OCI-LY3 (cell line): ENCODE measurements around the gene NRXN3.

ENCODE experiments used
- H2AFZ ChIP-seq: fragments of 200-600, 300-600 bp; shearing (Covaris generic); 2 replicates; pipeline ENCODE4 v1.6.0; 2014; ENCODE audit warnings: antibody characterized with exemption, low read depth, low read length
- H3K27ac ChIP-seq: fragments of 200-600, 300-600 bp; sonication (generic); 2 replicates; pipeline ENCODE4 v1.5.1; 2014; ENCODE audit warnings: mild to moderate bottlenecking, low read length, moderate library complexity, mixed read lengths
- H3K27me3 ChIP-seq: fragments of 200-600, 300-600 bp; sonication (generic); 2 replicates; pipeline ENCODE4 v1.6.1; 2014; ENCODE audit warnings: low read depth, low read length, mixed read lengths
- H3K36me3 ChIP-seq: fragments of 200-600, 300-600 bp; sonication (generic); replicated peaks from 2 replicates; pipeline ENCODE3; 2014; ENCODE audit warnings: low read depth, low read length, mixed read lengths
- H3K4me1 ChIP-seq: fragments of 300-600, 200-600 bp; sonication (generic); 2 replicates; pipeline ENCODE4 v1.6.1; 2014; ENCODE audit warnings: low read length, mixed read lengths
- H3K4me2 ChIP-seq: fragments of 200-600, 300-600 bp; sonication (generic); 2 replicates; pipeline ENCODE4 v1.6.1; 2014; ENCODE audit warnings: low read length, mixed read lengths
- H3K4me3 ChIP-seq: fragments of 300-600, 200-600 bp; sonication (generic); 2 replicates; pipeline ENCODE4 v1.5.1; 2014; ENCODE audit warnings: antibody characterized with exemption, mild to moderate bottlenecking, low read length, moderate library complexity
- H3K79me2 ChIP-seq: fragments of 300-600, 200-600 bp; shearing (Covaris generic); 2 replicates; pipeline ENCODE4 v1.6.1; 2014; ENCODE audit warnings: mild to moderate bottlenecking, low read length, mixed read lengths
- H3K9ac ChIP-seq: fragments of 300-600, 200-600 bp; shearing (Covaris generic); 2 replicates; pipeline ENCODE4 v1.6.0; 2014; ENCODE audit warnings: mild to moderate bottlenecking, low read length, moderate library complexity
- H3K9me3 ChIP-seq: fragments of 200-600, 300-600 bp; shearing (Covaris generic); 2 replicates; pipeline ENCODE4 v1.6.1; 2014; ENCODE audit warnings: low read length, mixed read lengths; ENCODE audit not compliant: insufficient read depth
- H4K20me1 ChIP-seq: fragments of 200-600, 300-600 bp; sonication (generic); 2 replicates; pipeline ENCODE4 v1.6.1; 2016; ENCODE audit warnings: low read length, mixed read lengths; ENCODE audit not compliant: insufficient read depth
- CTCF ChIP-seq: fragments of 200-600, 300-600 bp; sonication (generic); IDR thresholded peaks from 2 replicates; pipeline ENCODE4 v1.5.1; 2014; ENCODE audit warnings: antibody characterized with exemption, low read length, low read depth
- EZH2phosphoT487 ChIP-seq: fragments of 200-600 bp; shearing (Covaris generic); IDR thresholded peaks from 2 replicates; pipeline ENCODE4 v1.6.1; 2018; ENCODE audit warnings: antibody characterized with exemption, mixed run types, low read depth

NRXN3 gene

DNA sequence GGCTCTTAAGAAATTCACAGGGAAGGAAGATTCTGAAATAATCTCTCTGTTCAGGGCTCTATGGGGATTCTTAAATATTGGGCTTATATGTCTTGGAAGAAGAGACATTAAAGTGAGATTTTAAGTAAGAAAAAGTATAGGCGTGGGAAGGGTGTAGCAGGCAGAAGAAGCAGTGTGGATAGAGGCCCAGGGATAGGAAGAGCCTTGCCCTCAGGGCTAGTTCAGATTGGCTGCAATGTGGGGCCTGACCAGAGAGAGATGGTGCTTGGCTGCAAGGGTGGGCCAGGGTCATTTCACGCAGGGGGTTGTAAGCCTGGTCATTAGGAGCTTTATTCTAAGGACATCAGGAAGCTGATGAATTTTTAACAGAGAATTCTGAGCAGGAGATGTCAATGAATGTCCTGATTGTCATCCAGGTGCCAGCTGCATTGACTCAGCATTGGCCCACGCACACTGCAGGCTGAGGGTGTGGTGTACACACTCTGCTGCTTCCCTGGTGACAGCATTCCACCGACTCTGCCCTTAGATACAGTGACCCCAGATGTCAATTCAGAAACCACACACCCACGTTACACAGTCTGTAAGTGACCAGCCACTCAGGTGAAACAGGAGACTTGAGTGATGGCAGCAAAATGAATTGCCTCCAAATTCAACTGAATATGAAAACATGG is 582.5 kb downstream of the NRXN3 start:
- no peak overlapping the region for H3K4me2 ChIP-seq
- no peaks in the 10 kb centered on the region for H4K20me1 ChIP-seq
- H3K36me3 ChIP-seq: no peaks in the 10 kb centered on the region
- no peaks in the 10 kb centered on the region for H3K9me3 ChIP-seq
- TF ChIP-seq EZH2phosphoT487 (no peak), CTCF (no peak)
- H3K27me3 ChIP-seq: no peaks in the 10 kb centered on the region
- no peaks in the 10 kb centered on the region for H3K4me1 ChIP-seq
- H3K4me3 ChIP-seq: no peak overlapping the region
- no peak overlapping the region for H3K27ac ChIP-seq
- no peaks in the 10 kb centered on the region for H3K79me2 ChIP-seq
- no peak overlapping the region for H2AFZ ChIP-seq
- no peak overlapping the region for H3K9ac ChIP-seq

GRCh38 chr14:78754059-78754458 is 583.9 kb downstream of the NRXN3 start:
- H3K4me3 ChIP-seq: no peak overlapping the region
- no peak overlapping the region for H2AFZ ChIP-seq
- no peak overlapping the region for H3K4me2 ChIP-seq
- H3K4me1 ChIP-seq: no peaks in the 10 kb centered on the region
- no peaks in the 10 kb centered on the region for H3K27me3 ChIP-seq
- H4K20me1 ChIP-seq: no peaks in the 10 kb centered on the region
- H3K9ac ChIP-seq: no peak overlapping the region
- H3K9me3 ChIP-seq: no peaks in the 10 kb centered on the region
- TF ChIP-seq EZH2phosphoT487 (no peak), CTCF (no peak)
- no peak overlapping the region for H3K27ac ChIP-seq
- H3K79me2 ChIP-seq: no peaks in the 10 kb centered on the region
- H3K36me3 ChIP-seq: no peaks in the 10 kb centered on the region

DNA sequence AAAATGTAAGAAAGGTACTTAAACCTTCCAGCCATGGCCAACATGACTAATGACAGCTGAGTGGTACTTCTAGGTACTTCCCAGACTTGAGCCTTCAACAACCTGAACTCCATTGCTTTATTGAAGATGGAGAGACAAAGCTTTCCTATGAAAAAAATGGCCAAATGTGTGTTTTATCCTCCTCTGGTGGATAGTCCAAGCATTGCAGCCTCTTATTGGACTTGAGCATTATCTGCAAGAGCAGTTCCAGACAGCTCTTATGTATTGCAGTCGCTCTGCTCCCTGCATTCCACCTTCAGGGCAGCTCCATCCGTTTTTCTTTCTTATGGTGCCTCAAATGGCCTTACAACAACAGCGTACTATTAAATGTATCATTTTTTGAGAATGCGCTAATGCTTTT is 588.2 kb downstream of the NRXN3 start:
- Histone ChIP-seq H3K4me1 (no peaks in the 10 kb centered on the region), H3K4me3 (no peak overlapping the region), H3K4me2 (no peak overlapping the region), H3K79me2 (no peaks in the 10 kb centered on the region), H3K9me3 (no peaks in the 10 kb centered on the region), H3K27me3 (no peaks in the 10 kb centered on the region), H2AFZ (no peak overlapping the region), H4K20me1 (no peaks in the 10 kb centered on the region), H3K36me3 (no peaks in the 10 kb centered on the region), H3K27ac (no peak overlapping the region), H3K9ac (no peak overlapping the region)
- TF ChIP-seq EZH2phosphoT487 (no peak), CTCF (peak; percentile 41)

- H3K79me2 ChIP-seq: no peaks in the 10 kb centered on the region
- no peak overlapping the region for H3K4me3 ChIP-seq
- H3K27me3 ChIP-seq: no peaks in the 10 kb centered on the region
- no peaks in the 10 kb centered on the region for H4K20me1 ChIP-seq
- TF ChIP-seq EZH2phosphoT487 (no peak), CTCF (no peak)
- H3K4me2 ChIP-seq: no peak overlapping the region
- H2AFZ ChIP-seq: no peak overlapping the region
- H3K4me1 ChIP-seq: no peaks in the 10 kb centered on the region
- no peaks in the 10 kb centered on the region for H3K36me3 ChIP-seq
- no peak overlapping the region for H3K27ac ChIP-seq
- no peaks in the 10 kb centered on the region for H3K9me3 ChIP-seq
- no peak overlapping the region for H3K9ac ChIP-seq
Measured at GRCh38 chr14:78762331-78762730, 592.2 kb downstream of the NRXN3 start.
